Measurements from ENCODE around the gene TP53AIP1. TPM values are rescaled to one million over a fixed set of nuclear protein-coding genes. Genes with fewer than 3 reads are reported as not detected.
A peak's percentile ranks its signal among the peaks of the same experiment; 100 is the strongest.

The TP53AIP1 gene
- total and polyA plus RNA-seq, 5 donors, result 0.05 TPM; not detected in 4

DNA sequence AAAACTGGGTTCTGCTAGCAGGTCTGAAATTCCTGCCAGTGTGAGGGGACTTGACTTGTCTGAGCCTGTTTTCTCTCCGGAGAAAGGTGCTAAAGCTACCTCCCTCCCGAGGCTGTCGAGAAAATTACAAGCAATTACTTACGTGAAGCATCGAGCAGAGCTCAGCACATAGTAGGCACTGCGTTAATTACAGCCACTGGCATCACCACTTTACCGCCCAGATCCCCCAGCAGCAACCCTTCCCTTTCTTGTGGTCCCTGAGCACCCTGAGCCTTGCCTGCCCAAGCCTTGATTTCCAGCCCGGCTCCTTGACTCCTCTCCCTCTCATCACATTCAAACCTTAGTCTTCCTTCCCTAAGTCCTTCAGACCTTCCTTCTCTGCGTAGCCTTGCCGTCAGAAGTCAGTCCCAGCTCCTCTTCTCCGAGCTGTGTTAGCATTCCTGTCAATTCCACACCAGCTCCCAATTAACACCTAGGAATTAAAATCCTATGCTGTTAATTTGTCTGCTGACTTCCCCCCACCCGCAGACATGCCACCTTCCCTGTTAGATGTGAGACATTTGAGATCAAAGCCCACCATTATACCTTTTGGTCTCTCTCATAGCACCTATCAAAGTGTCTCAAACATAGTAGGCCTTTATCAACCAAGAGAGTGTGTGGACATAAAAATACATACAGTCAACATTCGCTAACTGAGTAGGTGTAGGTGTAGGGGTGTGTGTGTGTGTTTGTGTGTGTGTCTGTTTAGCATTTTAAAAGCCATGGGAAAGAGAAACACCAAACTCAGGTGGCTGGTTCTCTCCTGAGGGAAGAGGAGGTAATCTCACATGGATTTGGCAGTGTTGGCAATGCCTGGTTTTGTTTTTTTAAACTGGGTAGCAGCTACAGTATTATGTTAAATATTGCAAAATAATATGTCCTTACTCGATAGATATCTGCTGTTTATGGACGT, 54.4 kb downstream of the TP53AIP1 start:
- no peak overlapping the region for H3K27ac ChIP-seq (ENCODE audit: low read length)
- no peaks in the 10 kb centered on the region for H3K4me1 ChIP-seq (ENCODE audit: control insufficient read depth, insufficient read depth, low read length)
- no peaks in the 10 kb centered on the region for H3K9me3 ChIP-seq (ENCODE audit: control insufficient read depth, low read length)
- intact Hi-C loops (cut with DNase I), result no loop called here
- DNase-seq (no peak), ATAC-seq (no peak)
- no peak overlapping the region for H3K4me3 ChIP-seq (ENCODE audit: low read length)
- H3K27me3 ChIP-seq (ENCODE audit: control insufficient read depth, insufficient read depth), result no peaks in the 10 kb centered on the region
- 82% methylated on average over 15 of the region's 15 CpGs for WGBS

DNA sequence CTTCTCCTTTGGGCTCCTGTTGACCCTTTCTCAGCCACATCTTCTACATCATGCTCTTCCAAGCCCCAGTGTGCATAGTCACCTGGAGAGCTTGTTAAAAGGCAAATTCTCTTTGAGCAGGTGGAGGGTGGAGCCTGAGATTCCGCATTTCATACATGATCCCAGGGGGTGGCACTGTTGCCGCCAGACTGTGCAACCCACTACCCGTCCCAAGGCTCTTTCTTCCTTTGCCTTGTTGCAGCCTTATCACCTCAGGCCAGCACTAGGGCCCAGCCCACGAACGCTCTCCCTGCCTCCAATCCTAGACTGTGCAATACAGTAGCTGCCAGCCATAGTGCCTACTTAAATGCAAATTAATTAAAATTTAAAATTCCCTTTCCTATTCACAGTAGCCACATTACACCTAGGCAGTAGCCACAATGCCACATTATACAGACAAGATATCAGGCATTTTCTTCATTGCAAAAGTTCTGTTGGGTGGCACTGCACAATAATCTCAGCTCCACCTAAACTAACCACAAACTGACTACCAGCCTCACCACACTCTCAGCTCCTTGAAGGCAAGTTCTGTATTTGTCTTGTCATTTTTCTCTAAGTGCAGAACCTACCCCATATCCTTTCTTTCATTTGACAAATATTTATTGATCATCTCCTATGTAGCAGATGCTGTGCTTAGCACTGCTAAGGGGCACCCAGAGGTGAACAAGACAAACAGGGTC, 56.1 kb downstream of the TP53AIP1 start:
- no peak overlapping the region for H3K4me3 ChIP-seq (ENCODE audit: low read length)
- intact Hi-C loops (cut with DNase I), result no loop called here
- peak in 1 of 2 donors; percentile 22 for ATAC-seq
- no peaks in the 10 kb centered on the region for H3K9me3 ChIP-seq (ENCODE audit: control insufficient read depth, low read length)
- no peak for DNase-seq
- H3K4me1 ChIP-seq (ENCODE audit: control insufficient read depth, insufficient read depth, low read length), result no peaks in the 10 kb centered on the region
- 54% methylated on average over 5 of the region's 5 CpGs for WGBS
- no peak overlapping the region for H3K27ac ChIP-seq (ENCODE audit: low read length)
- no peaks in the 10 kb centered on the region for H3K27me3 ChIP-seq (ENCODE audit: control insufficient read depth, insufficient read depth)

Other genes with a start within 250 kb of the TP53AIP1 start
- gene FLI1, start 248.8 kb downstream of the TP53AIP1 start, total RNA-seq, result 10 to 100 TPM; 14.9 to 22.3 (median 17.2) TPM
- 12.4 TPM for gene FLI1, start 248.8 kb downstream of the TP53AIP1 start, polyA plus RNA-seq
- gene KCNJ1, start 75.6 kb downstream of the TP53AIP1 start, total RNA-seq, result under 1 TPM in 1 of 4 donors, not detected in 3; 0.17 TPM
- gene KCNJ1, start 75.6 kb downstream of the TP53AIP1 start, polyA plus RNA-seq, result 0.09 TPM
- gene KCNJ5, start 51.5 kb downstream of the TP53AIP1 start, total RNA-seq, result 10 to 100 TPM in 3 of 4 donors, 1 to 10 TPM in 1; 9.3 to 30.0 (median 24.0) TPM
- 15.8 TPM for gene KCNJ5, start 51.5 kb downstream of the TP53AIP1 start, polyA plus RNA-seq
- 10 to 100 TPM in 2 of 4 donors, 1 to 10 TPM in 2; 9.1 to 13.0 (median 11.3) TPM for gene ARHGAP32, start 249.5 kb upstream of the TP53AIP1 start, total RNA-seq
- gene ARHGAP32, start 249.5 kb upstream of the TP53AIP1 start, polyA plus RNA-seq, result 3.5 TPM

All from right cardiac atrium (tissue), 5 donors.